Osteoblast (primary cell): ENCODE data around the gene ITPRIP. TPM values are rescaled to one million over a fixed set of nuclear protein-coding genes. Genes with fewer than 3 reads are reported as not detected.

Experiments used
- DNase-seq: peaks from one replicate; pipeline ENCODE4 v3.0.0; 2011; ENCODE audit warnings: low spot score, mixed read lengths; ENCODE audit not compliant: insufficient read length; ENCODE audit errors: missing footprints
- H2AFZ ChIP-seq: 2 replicates; pipeline ENCODE4 v1.6.0; 2011; ENCODE audit warnings: mild to moderate bottlenecking, low read length
- H3K27ac ChIP-seq: 2 replicates; pipeline ENCODE4 v1.5.1; 2011; ENCODE audit warnings: mild to moderate bottlenecking, low read depth, low read length, moderate library complexity
- H3K27me3 ChIP-seq: 2 replicates; pipeline ENCODE4 v1.6.0; 2012; ENCODE audit warnings: mild to moderate bottlenecking, control low read depth, inconsistent platforms, low read length, moderate library complexity; ENCODE audit not compliant: insufficient read depth
- H3K36me3 ChIP-seq: 2 replicates; pipeline ENCODE4 v1.5.1; 2011; ENCODE audit warnings: mild to moderate bottlenecking, low read length, control low read depth, moderate library complexity; ENCODE audit not compliant: insufficient read depth
- H3K4me1 ChIP-seq: 2 replicates; pipeline ENCODE4 v1.5.1; 2011; ENCODE audit warnings: mild to moderate bottlenecking, low read length, control low read depth, moderate library complexity; ENCODE audit not compliant: insufficient read depth
- H3K4me2 ChIP-seq: 2 replicates; pipeline ENCODE4 v1.6.0; 2011; ENCODE audit warnings: mild to moderate bottlenecking, low read length; ENCODE audit not compliant: insufficient read depth
- H3K4me3 ChIP-seq: fragments of 200-600 bp; sonication (generic); 3 replicates; pipeline ENCODE4 v1.5.1; 2012; ENCODE audit warnings: mild to moderate bottlenecking, low read length, inconsistent platforms; ENCODE audit not compliant: insufficient read depth
- H3K79me2 ChIP-seq: 2 replicates; pipeline ENCODE4 v1.6.0; 2012; ENCODE audit warnings: mild to moderate bottlenecking, low read length, control low read depth, inconsistent platforms; ENCODE audit not compliant: insufficient read depth
- H3K9me3 ChIP-seq: 2 replicates; pipeline ENCODE4 v1.5.1; 2011; ENCODE audit warnings: low read depth, low read length, control low read depth
- H4K20me1 ChIP-seq: 2 replicates; pipeline ENCODE4 v1.6.0; 2012; ENCODE audit warnings: mild to moderate bottlenecking, low read length, control low read depth; ENCODE audit not compliant: insufficient read depth
- total RNA-seq: library from RNA; depleted of rRNA; stranded (reverse); fragments of >200 nt; gene quantifications from 2 replicates; pipeline ENCODE4 v1.2.3, GENCODE V29; 2012
- TF ChIP-seq, protein P1 (sequence below): IDR thresholded peaks from 2 replicates; pipeline ENCODE4 v1.5.1; 2011; ENCODE audit warnings: mild to moderate bottlenecking, low read depth, low read length, moderate library complexity; ENCODE audit errors: extremely low read depth

ITPRIP gene
- total RNA-seq, 1 donor: 14.8 TPM

DNA sequence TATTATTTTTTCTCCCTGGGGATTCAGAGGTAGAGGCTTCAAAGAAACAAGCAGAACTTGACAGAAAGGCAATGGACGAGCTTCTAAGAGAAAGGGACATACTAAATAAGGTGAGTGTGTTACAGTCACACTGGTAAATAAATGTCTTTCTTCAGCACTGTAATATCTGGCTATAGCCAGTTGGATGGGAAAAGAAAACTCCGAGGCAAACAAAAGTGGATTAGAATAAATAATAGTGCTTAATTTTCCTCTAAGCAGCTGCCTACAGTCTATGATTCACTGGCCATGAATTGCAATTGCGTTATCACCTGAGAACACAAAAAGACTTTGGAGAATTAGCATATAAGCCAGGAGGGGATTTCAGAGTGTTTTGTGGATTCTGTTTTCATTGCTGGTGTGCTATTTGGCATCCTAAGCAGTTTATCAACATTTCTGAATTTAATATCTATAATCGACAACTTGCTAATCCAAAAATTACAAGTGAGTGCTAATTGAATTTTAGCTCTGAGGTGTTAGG is 38.6 kb upstream of the ITPRIP start:
- TF ChIP-seq, protein P1, sequence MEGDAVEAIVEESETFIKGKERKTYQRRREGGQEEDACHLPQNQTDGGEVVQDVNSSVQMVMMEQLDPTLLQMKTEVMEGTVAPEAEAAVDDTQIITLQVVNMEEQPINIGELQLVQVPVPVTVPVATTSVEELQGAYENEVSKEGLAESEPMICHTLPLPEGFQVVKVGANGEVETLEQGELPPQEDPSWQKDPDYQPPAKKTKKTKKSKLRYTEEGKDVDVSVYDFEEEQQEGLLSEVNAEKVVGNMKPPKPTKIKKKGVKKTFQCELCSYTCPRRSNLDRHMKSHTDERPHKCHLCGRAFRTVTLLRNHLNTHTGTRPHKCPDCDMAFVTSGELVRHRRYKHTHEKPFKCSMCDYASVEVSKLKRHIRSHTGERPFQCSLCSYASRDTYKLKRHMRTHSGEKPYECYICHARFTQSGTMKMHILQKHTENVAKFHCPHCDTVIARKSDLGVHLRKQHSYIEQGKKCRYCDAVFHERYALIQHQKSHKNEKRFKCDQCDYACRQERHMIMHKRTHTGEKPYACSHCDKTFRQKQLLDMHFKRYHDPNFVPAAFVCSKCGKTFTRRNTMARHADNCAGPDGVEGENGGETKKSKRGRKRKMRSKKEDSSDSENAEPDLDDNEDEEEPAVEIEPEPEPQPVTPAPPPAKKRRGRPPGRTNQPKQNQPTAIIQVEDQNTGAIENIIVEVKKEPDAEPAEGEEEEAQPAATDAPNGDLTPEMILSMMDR: no peak
- H4K20me1 ChIP-seq: no peaks in the 10 kb centered on the region
- H3K4me3 ChIP-seq: no peak overlapping the region
- H2AFZ ChIP-seq: no peak overlapping the region
- no peaks in the 10 kb centered on the region for H3K27me3 ChIP-seq
- H3K79me2 ChIP-seq: no peaks in the 10 kb centered on the region
- DNase-seq: no peak
- H3K36me3 ChIP-seq: no peaks in the 10 kb centered on the region
- H3K9me3 ChIP-seq: no peaks in the 10 kb centered on the region
- no peaks in the 10 kb centered on the region for H3K4me1 ChIP-seq
- H3K27ac ChIP-seq: no peak overlapping the region
- no peak overlapping the region for H3K4me2 ChIP-seq

DNA sequence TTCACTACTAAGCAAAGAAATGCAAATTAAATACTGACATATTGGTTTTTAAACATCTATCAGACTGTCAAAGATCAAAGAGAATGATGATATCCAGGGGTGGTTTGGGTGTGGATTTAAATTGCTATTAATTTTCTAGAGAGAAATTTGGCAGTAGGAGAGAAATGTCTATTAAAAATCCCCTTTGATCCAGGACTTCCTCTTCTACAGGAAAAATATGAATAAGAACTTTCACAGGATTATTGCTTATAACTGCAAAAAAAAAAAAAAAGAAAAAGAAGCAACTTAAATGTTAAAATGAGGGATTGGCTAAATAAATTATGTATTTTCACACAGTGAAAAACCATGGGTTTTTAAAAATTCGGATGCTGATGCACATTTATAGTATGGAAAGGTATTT is 36.3 kb upstream of the ITPRIP start:
- Histone ChIP-seq H3K4me1 (no peaks in the 10 kb centered on the region), H3K4me2 (no peak overlapping the region), H3K4me3 (no peak overlapping the region)

DNA sequence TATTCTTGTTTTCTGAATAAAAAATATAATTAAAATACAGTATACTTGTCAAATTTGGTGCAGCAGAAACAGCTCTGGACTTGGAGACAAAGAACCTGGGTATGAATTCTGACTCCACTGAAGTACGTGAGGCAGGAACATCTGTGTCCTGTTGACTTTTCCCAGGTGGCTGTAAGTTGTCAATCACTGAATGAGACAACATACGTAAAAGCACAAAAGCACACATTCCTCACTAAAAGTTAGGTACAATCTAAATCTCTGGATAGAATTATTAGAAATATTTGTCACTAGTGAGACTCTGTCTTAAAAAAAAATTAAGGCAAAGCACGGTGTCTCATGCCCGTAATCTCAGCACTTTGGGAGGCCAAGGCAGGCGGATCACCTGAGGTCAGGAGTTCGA is 33.5 kb upstream of the ITPRIP start:
- Histone ChIP-seq H3K27ac (no peak overlapping the region), H2AFZ (no peak overlapping the region), H3K27me3 (no peaks in the 10 kb centered on the region), H4K20me1 (no peaks in the 10 kb centered on the region), H3K36me3 (no peaks in the 10 kb centered on the region), H3K4me1 (no peaks in the 10 kb centered on the region), H3K4me3 (no peak overlapping the region), H3K9me3 (no peaks in the 10 kb centered on the region), H3K4me2 (no peak overlapping the region), H3K79me2 (no peaks in the 10 kb centered on the region)
- TF ChIP-seq, protein P1: no peak
- no peak for DNase-seq

More for the DNA sequence above, 36.3 kb upstream of the ITPRIP start:
- Histone ChIP-seq H4K20me1 (no peaks in the 10 kb centered on the region), H3K36me3 (no peaks in the 10 kb centered on the region), H2AFZ (no peak overlapping the region), H3K79me2 (no peaks in the 10 kb centered on the region), H3K9me3 (no peaks in the 10 kb centered on the region), H3K27me3 (no peaks in the 10 kb centered on the region), H3K27ac (no peak overlapping the region)
- DNase-seq: no peak
- TF ChIP-seq, protein P1: no peak

DNA sequence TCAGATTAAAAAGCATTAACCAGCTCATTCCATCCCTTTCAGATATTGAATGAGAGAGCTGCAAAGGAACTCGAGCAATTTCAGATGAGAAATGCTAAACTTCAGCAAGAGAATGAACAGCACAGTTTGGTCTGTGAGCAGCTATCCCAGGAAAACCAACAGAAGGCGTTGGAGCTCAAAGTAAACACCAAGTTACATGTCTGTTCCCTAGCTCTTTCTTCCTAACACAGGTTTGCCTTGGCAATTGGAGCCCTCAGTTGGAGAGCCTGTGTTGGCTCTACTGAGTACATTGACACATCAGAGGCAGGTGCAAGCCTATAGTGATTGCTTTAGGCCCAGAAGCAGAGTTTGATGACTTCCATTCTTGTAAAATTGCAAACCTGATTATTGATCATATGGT is 30.1 kb upstream of the ITPRIP start:
- Histone ChIP-seq H3K4me1 (no peaks in the 10 kb centered on the region), H3K79me2 (no peaks in the 10 kb centered on the region), H3K4me3 (no peak overlapping the region), H3K4me2 (no peak overlapping the region), H3K27me3 (no peaks in the 10 kb centered on the region), H3K27ac (no peak overlapping the region), H4K20me1 (no peaks in the 10 kb centered on the region), H2AFZ (no peak overlapping the region), H3K9me3 (no peaks in the 10 kb centered on the region), H3K36me3 (no peaks in the 10 kb centered on the region)
- TF ChIP-seq, protein P1: no peak
- DNase-seq: no peak
